GM23248 (cell line): ENCODE measurements around the gene DNAH8.

ENCODE experiments used
- EZH2 ChIP-seq: fragments of 200-600 bp; sonication (generic); IDR thresholded peaks from 2 replicates; pipeline ENCODE4 v1.6.1; 2018; ENCODE audit warnings: antibody characterized with exemption, mild to moderate bottlenecking; ENCODE audit not compliant: insufficient read depth, poor library complexity, severe bottlenecking
- EZH2phosphoT487 ChIP-seq: fragments of 200-600 bp; sonication (generic); IDR thresholded peaks from 2 replicates; pipeline ENCODE4 v1.6.1; 2018; ENCODE audit warnings: antibody characterized with exemption, moderate library complexity, mild to moderate bottlenecking, low read depth; ENCODE audit not compliant: insufficient read depth

DNA sequence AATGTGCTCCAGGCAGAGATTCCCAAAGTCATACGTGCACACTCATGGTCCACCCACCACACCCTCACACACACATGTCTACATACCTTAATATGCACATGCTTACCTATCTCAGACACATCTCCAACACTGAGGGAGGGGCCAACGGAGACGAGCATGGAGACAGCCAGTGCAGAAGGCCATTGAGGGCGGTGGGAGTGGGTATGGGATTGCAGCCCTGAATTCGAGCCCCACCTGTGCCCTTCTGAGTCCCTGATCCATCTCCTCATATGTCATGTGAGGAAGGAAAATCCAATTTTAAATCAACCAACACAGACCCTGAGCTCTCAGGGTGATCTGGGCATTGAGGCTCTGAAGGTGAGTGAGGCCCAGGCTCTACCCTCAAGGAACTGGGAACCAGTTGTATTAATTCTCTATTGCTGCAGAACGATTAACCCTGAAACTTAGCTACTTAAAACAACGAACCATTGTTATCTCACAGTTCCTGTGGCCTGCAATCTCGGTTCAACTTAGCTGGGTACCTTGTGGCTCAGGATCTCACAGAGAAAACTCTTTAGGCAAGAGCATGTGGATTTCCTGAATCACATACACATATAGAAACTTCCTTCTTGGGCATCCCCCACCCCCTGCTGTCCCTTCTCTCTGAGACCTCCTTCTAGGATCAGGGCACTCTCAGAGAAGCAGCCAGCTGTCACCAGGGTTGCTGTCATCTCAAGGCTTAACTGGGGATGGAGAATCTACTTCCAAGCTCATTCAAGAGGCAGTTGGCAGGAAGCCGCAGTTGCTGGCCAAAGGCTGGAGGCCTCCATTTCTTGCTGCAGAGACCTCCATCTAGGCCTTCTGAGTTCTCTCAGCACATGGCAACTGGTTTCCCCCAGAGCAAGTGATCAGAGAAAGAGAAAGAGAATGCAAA lies 361.8 kb downstream of the DNAH8 start:
- TF ChIP-seq EZH2 (no peak), EZH2phosphoT487 (no peak)
